ENCODE data around the gene NCK1.

GRCh38 chr3:136910697-136911096, 48.7 kb downstream of the NCK1 start:
- TF ChIP-seq SP1 (IDR thresholded peaks at IDR 0.05) (no peak), ARNT (IDR thresholded peaks at IDR 0.05) (no peak), ELF4 (IDR thresholded peaks at IDR 0.05) (no peak), BHLHE40 (IDR thresholded peaks at IDR 0.05; ENCODE audit: borderline replicate concordance) (no peak), PKNOX1 (IDR thresholded peaks at IDR 0.05) (no peak), FOXK2 (IDR thresholded peaks at IDR 0.05) (no peak), FOXM1 (IDR thresholded peaks at IDR 0.05; ENCODE audit: borderline replicate concordance) (no peak), SUZ12 (IDR thresholded peaks at IDR 0.05) (no peak), TARDBP (IDR thresholded peaks at IDR 0.05) (no peak), L3MBTL2 (conservative IDR thresholded peaks at IDR 0.05) (no peak)

Data from HEK293T (cell line).